Activated CD4-positive, alpha-beta memory T cell treated with anti-CD3 and anti-CD28 coated beads for 36 hours (primary cell): Measurements from ENCODE around the gene RELCH. TPM values are rescaled to one million over a fixed set of nuclear protein-coding genes. Genes with fewer than 3 reads are reported as not detected.

ENCODE experiments used
- CTCF ChIA-PET: fragments of 350-600 bp; sonication (Branson Sonifier 250); formaldehyde crosslinking; loops from one replicate; lab custom pipeline; 2021; ENCODE audit warnings: antibody characterized with exemption, inconsistent platforms; lab: Charles Lee
- POLR2A ChIA-PET: fragments of 350-600 bp; sonication (Branson Sonifier 250); formaldehyde crosslinking; loops from one replicate; lab custom pipeline; 2021; ENCODE audit warnings: antibody characterized with exemption; lab: Charles Lee
- DNase-seq: peaks from one replicate; pipeline ENCODE4 v3.0.0-alpha.2; 2020
- H3K27ac Mint-ChIP-seq: one replicate; pipeline ENCODE4 v1.8.0; 2021; ENCODE audit warnings: mixed read lengths
- H3K27me3 Mint-ChIP-seq: one replicate; pipeline ENCODE4 v1.8.0; 2021; ENCODE audit warnings: mixed read lengths
- H3K36me3 Mint-ChIP-seq: one replicate; pipeline ENCODE4 v1.8.0; 2021; ENCODE audit warnings: mixed read lengths
- H3K4me1 Mint-ChIP-seq: one replicate; pipeline ENCODE4 v1.8.0; 2021; ENCODE audit warnings: low read depth, mixed read lengths
- H3K4me3 Mint-ChIP-seq: one replicate; pipeline ENCODE4 v1.8.0; 2021; ENCODE audit warnings: mild to moderate bottlenecking, mixed read lengths
- H3K9me3 Mint-ChIP-seq: one replicate; pipeline ENCODE4 v1.8.0; 2021; ENCODE audit warnings: mixed read lengths
- intact Hi-C: fragments of 100-400 bp; cut with micrococcal nuclease; formaldehyde crosslinking; loops from one replicate; pipeline ENCODE4 v1.15.1; 2023
- total RNA-seq, 2 experiments: library from RNA; stranded (reverse); gene quantifications; one replicate each; pipeline ENCODE4 v1.2.3, GENCODE V29; 2021

The RELCH gene
- total RNA-seq, 2 experiments from 2014 or later = 16.1 to 17.7 TPM

DNA sequence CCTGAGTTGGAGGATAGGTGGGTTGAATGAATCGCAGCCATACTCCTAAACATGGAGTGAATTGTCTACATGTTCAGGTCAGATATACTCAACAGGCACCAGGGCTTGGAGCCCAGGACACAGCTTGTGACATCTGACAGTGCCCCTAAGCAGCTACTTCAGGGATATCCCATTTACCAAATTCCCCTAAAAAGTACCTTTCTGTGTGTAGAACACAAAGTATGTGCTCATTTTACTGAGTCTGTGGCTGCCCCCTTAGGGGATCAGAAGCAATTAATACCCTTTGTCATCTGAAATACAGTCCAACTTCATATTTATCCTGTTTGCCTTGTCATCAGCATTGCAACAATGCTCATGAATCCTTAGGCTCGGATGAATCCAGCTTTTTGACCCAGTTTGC is 158.9 kb downstream of the RELCH start:
- CTCF ChIA-PET = no interaction called here
- H3K27me3 Mint-ChIP-seq = peaks cover 17% of the 10 kb centered on the region
- intact Hi-C loops = no loop called here

DNA sequence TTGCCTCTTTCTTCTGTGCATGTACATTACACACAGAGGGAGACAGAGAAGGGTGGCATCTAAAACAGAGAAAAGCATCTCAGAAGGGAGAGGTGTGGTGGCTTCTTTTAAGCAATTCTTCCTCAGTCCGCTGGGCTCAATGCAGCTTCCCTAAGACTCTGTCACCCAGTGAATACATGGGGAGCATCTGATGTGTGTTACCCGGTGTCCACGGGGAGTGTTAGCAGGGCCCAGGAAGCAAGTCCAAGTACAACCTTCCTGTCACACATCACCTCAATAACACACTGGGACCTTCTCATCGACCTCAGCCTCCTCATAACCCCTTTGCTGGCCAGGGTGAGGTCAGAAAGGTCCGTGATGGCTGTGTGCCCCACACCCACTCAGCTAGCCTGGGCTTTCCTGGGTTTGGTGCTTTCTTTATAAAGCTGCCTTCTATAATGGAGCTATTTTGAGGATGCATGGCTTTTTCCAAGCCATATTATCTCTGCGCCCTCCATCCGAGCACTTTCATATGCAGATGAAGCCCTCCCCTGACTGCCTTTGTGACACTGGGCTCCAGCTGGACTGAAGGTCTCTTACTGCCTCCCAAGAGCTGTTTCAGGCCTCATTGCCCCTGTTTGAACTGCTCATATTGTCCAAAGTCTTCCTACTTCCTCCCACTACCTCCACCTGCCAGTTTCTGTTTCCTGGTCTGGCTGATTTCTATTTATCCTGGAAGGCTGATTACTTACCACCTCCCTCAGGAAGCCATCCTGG is 159.5 kb downstream of the RELCH start:
- H3K36me3 Mint-ChIP-seq = no peaks in the 10 kb centered on the region
- no peak overlapping the region for H3K4me3 Mint-ChIP-seq
- H3K27ac Mint-ChIP-seq = no peak overlapping the region
- intact Hi-C loops = no loop called here
- peaks cover 22% of the 10 kb centered on the region for H3K4me1 Mint-ChIP-seq
- no peaks in the 10 kb centered on the region for H3K9me3 Mint-ChIP-seq
- peaks cover 11% of the 10 kb centered on the region for H3K27me3 Mint-ChIP-seq
- DNase-seq = no peak
- POLR2A ChIA-PET = no interaction called here
- CTCF ChIA-PET = no interaction called here

More for the DNA sequence above, 158.9 kb downstream of the RELCH start:
- Mint-ChIP-seq H3K36me3 (no peaks in the 10 kb centered on the region), H3K4me1 (peaks cover 25% of the 10 kb centered on the region), H3K9me3 (no peaks in the 10 kb centered on the region), H3K27ac (no peak overlapping the region), H3K4me3 (no peak overlapping the region)
- no peak for DNase-seq
- POLR2A ChIA-PET = no interaction called here

DNA sequence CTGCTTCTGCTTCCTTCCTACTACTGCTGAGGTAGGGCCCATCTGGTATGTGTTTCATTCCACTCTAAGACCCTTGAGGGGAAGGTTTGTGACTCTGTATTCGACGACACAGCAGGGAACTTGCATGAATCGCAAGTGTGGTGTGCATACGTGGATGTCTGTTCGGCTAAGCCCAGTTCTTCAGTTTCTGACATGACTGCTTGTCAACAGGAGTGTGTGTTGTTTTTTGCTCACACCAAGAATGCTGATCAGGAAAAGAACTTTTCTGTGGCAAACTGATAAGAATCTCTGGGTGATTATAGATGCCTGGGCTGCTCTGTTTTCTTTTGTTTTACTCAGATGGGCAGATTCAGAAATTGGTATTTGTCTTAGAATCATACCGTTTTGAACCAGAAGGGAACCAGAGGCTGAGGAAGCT is 160.0 kb downstream of the RELCH start:
- no peak for DNase-seq
- ChIA-PET POLR2A (no interaction called here), CTCF (no interaction called here)
- intact Hi-C loops = no loop called here
- no peak overlapping the region for H3K4me3 Mint-ChIP-seq
- no peaks in the 10 kb centered on the region for H3K36me3 Mint-ChIP-seq
- peaks cover 22% of the 10 kb centered on the region for H3K4me1 Mint-ChIP-seq
- H3K27me3 Mint-ChIP-seq = peaks cover 10% of the 10 kb centered on the region
- no peak overlapping the region for H3K27ac Mint-ChIP-seq
- H3K9me3 Mint-ChIP-seq = no peaks in the 10 kb centered on the region

DNA sequence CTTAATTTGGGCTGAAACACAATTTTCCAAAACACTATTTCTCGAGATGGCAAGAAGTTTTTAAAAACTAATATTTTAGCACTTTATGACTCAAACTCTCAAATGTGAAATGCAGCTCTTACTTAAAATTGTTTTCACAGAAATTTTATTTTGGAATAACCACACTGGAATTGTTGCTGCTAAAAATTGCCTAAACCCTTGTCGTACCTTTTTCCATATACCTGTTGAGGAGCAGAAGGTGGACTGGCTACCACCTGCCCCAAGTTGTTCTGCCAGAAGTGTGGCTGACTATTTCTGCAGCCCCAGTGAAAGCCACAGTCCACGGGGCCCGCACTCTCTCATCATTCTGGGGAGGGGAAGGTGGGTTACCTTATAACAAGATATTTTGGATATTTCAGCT is 161.4 kb downstream of the RELCH start:
- intact Hi-C loops = no loop called here
- H3K9me3 Mint-ChIP-seq = no peaks in the 10 kb centered on the region
- H3K36me3 Mint-ChIP-seq = no peaks in the 10 kb centered on the region
- peaks cover 12% of the 10 kb centered on the region for H3K4me1 Mint-ChIP-seq
- no peak overlapping the region for H3K4me3 Mint-ChIP-seq
- DNase-seq = no peak
- no peak overlapping the region for H3K27ac Mint-ChIP-seq
- CTCF ChIA-PET = no interaction called here
- POLR2A ChIA-PET = interaction anchor here (0.6 kb wide), 1 partner anchor 75 kb away, joined by 3 read pairs; no protein-coding TSS in a partner anchor
- peaks cover 7% of the 10 kb centered on the region for H3K27me3 Mint-ChIP-seq

DNA sequence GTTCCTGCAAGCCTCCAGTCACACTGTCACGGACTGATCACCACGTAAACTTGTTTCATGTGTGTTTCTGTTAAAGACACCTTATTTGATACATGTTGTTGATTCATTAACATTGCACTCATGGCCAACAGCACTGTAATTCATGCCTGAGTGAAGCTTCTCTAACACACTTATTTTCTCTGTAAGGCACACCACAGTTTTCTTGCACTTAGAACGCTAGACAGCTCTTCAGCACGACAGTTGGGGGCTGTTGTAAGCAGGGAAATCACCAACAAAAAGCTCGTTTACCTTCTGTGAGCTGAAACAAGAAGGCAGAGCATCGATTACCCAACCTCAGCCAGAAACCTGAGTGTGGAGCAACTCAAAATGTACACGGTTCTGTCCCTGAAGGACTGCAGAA is 166.1 kb downstream of the RELCH start:
- Mint-ChIP-seq H3K4me3 (no peak overlapping the region), H3K9me3 (no peaks in the 10 kb centered on the region), H3K4me1 (peaks cover 4% of the 10 kb centered on the region), H3K27me3 (peaks cover 2% of the 10 kb centered on the region), H3K36me3 (no peaks in the 10 kb centered on the region), H3K27ac (no peak overlapping the region)
- ChIA-PET CTCF (no interaction called here), POLR2A (no interaction called here)
- intact Hi-C loops = no loop called here
- no peak for DNase-seq

DNA sequence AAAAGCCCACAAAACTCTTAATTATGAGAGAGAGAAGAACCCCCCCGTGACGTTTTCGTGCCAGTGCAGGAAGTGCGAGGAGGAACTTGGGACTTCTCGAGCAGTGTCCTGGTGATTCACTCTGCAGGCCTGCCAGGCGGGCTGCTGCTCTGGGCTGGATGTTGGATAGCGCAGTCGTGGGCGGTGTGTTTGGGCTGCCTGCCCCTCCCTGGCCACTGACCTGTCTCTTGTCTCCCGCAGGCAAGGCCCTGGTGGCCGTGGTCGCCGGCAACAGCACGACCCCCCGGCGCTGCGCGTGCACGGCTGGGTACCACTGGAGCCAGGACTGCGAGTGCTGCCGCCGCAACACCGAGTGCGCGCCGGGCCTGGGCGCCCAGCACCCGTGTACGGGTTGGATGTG is 167.1 kb downstream of the RELCH start:
- POLR2A ChIA-PET = no interaction called here
- Mint-ChIP-seq H3K4me1 (peaks cover 4% of the 10 kb centered on the region), H3K9me3 (no peaks in the 10 kb centered on the region), H3K27me3 (peaks cover 2% of the 10 kb centered on the region), H3K4me3 (no peak overlapping the region), H3K36me3 (no peaks in the 10 kb centered on the region), H3K27ac (no peak overlapping the region)
- CTCF ChIA-PET = no interaction called here
- intact Hi-C loops = no loop called here
- DNase-seq = no peak

DNA sequence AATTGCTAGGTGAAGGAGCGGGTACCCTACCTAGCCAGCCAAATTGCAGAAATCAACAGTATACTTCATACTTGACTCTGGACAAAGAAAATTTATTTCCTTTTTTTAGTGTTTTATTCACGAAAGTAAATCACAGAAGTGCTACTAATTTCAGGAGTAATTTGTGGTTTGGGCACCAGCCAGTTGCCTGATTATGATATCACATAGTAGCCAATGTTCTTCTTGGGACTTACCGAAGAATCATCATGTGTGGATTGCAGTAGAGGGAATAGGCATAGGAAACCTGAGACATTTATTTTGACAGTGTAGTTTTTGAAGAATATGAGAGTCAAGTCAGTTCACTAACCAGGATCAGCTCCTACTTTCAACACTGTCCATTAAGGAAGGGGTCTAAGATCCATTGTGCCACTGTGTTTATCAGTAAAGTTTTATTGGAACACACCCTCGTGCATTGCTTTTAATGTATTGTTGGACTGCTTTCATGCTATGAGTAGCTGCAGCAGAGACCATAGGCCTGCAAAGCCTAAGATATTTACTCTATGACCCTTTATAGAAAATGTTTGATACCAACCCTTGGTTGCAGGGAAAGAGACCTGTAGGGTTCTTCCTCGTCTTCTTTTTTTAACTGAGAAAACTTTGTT is 170.1 kb downstream of the RELCH start:
- Mint-ChIP-seq H3K9me3 (no peaks in the 10 kb centered on the region), H3K36me3 (no peaks in the 10 kb centered on the region), H3K4me1 (peaks cover 2% of the 10 kb centered on the region), H3K4me3 (no peak overlapping the region), H3K27me3 (peaks cover 4% of the 10 kb centered on the region), H3K27ac (no peak overlapping the region)
- ChIA-PET POLR2A (no interaction called here), CTCF (no interaction called here)
- no peak for DNase-seq
- intact Hi-C loops = no loop called here

Other genes with a start within 250 kb of the RELCH start
- 10 to 100 TPM; 26.2 to 27.8 TPM for gene PIGN, start 199 bp upstream of the RELCH start, total RNA-seq
- 1 to 10 TPM; 5.7 to 6.1 TPM for gene TNFRSF11A, start 138.1 kb downstream of the RELCH start, total RNA-seq